Measurements from ENCODE around the gene VPS33A.

- TF ChIP-seq POLR2A (IDR thresholded peaks at IDR 0.05), result no peak
- no peak for TF ChIP-seq CTCF (IDR thresholded peaks at IDR 0.05)
- no peak for TF ChIP-seq EP300 (IDR thresholded peaks at IDR 0.05)
These were observed 31.2 kb upstream of the VPS33A start for GRCh38 chr12:122297494-122297893.
